SK-N-MC (cell line): ENCODE data around the gene SRCAP.

Experiments used
- EZH2 ChIP-seq: fragments of 200-600 bp; sonication (generic); IDR thresholded peaks from one replicate; pipeline ENCODE4 v1.6.1; 2017; ENCODE audit warnings: antibody characterized with exemption
- FOXP2 ChIP-seq: optimal IDR thresholded peaks from 2 replicates; pipeline ENCODE3; 2011; ENCODE audit warnings: mild to moderate bottlenecking, moderate library complexity; ENCODE audit not compliant: insufficient read depth; ENCODE audit errors: extremely low read length, control extremely low read depth
- POLR2AphosphoS5 ChIP-seq: IDR thresholded peaks from 2 replicates; pipeline ENCODE4 v1.6.1; 2012; ENCODE audit warnings: mild to moderate bottlenecking, low read depth, low read length, borderline replicate concordance

- TF ChIP-seq POLR2AphosphoS5 (no peak), EZH2 (no peak), FOXP2 (no peak)
Measured at GRCh38 chr16:30663820-30664219, 35.2 kb upstream of the SRCAP start.
